Measurements from ENCODE around the gene ARMH3.
"Not testable (repeated sequence)": the region's sequence is repeated elsewhere in the genome, so short reads cannot be mapped to it uniquely, and the experiment has no call there.

ARMH3 gene

DNA sequence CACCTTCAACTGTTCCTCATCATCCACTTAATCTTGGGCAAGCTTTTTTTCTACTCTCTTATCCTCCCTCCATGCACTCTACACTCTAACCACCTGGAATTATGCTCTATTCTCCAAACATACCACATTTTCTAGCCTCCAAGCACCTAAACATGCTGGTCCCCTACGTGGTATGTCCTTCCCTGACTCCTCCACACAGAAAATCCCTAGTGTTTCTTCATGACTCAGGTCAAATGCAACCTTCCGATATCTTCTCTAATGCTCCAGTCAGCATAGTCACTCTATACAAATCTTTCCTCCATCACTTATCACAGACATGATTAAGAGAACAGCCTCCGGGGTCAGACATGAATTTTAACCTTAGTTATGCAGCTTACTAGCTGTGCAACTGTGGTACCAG is 68.8 kb downstream of the ARMH3 start:
- no peak for DNase-seq (ENCODE audit: low read depth in 2 of 2)

DNA sequence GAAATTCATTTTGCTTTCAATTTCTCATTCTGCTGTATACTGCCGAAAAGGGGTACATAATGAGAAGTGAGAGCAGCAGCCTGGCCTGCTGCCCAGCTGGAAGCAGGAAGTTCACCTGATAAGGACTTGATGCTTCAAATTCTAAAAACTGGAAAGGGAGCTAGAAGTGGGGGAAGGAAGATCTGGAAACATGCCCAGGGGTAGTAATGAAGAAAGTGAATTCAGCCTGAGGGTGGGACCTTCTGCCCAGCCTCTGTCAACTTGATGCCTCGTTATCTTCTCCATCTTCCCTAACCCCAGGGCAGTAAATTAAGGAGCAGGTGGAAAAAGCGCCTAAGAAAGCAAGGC is 69.4 kb downstream of the ARMH3 start:
- DNase-seq (ENCODE audit: low read depth in 2 of 2), result no peak

DNA sequence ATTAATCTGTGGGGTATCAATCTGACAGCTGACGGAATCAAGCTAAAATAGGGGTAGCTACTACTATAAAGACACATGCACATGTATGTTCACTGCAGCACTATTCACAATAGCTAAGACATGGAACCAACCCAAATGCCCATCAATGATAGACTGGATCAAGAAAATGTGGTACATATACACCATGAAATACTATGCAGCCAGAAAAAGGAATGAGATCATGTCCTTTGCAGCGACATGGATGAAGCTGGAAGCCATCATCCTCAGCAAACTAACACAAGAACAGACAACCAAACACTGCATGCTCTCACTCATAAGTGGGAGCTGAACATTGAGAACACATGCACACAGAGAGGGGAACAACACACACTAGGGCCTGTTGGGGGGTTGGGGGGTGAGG is 75.3 kb downstream of the ARMH3 start:
- DNase-seq (ENCODE audit: low read depth in 2 of 2), result not testable (repeated sequence)

DNA sequence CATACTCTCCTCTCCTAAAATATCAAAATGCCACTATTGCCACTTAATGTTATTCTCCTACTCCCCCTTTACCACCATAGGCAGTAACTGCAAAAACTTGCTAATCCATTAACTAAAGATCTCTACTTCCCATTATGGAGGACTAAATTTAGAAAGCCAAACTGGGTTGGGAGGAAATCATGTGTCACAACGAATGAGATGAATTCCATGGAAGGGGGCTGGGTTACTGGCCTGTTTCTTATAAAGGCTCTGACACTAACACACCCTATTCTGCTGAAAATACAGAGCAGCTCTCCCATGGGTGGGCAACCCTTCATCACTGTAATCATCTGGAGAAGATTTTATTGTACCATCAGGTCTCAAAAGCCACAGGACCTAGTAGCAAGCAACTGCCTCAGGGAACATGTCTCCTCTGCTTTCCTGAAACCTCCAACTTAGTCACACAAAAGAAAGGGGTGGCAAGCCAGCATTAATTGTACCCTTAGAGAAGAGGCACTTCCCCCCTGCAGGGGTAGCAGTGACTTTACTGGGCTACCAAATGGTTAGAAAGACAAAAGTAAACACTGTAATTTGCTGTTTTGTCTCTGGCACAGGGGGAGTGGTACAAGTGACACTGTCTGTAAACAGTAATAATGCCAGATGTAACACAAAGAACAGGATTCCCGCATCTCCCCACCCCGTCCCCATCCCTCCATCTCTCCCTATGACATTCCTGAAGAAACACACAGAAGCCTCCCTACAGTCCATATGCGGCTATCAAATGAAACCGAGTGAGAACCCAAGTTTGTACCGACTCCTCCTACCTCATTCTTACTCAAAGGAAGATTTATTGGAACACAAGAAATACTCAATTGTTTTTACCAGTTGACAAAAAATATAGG is 81.6 kb downstream of the ARMH3 start:
- no peak for DNase-seq (ENCODE audit: low read depth in 2 of 2)

DNA sequence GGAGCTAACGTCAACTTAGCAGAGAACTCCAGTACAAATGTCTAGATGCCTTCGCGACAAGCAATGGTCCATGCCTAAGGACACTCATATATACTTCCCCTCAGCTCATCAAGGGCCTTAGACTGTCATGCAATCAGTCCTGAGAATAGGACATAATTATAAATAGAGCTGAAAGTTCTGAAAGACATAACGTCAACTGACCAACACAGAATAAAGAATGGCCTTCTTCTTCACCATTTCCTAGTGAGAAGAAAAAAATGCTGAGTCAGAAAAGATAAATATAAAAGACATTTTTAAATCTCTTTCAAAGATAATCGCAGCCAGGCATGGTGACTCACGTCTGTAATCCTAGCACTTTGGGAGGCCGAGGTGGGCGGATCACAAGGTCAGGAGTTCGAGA is 83.2 kb downstream of the ARMH3 start:
- DNase-seq (ENCODE audit: low read depth in 2 of 2), result no peak

DNA sequence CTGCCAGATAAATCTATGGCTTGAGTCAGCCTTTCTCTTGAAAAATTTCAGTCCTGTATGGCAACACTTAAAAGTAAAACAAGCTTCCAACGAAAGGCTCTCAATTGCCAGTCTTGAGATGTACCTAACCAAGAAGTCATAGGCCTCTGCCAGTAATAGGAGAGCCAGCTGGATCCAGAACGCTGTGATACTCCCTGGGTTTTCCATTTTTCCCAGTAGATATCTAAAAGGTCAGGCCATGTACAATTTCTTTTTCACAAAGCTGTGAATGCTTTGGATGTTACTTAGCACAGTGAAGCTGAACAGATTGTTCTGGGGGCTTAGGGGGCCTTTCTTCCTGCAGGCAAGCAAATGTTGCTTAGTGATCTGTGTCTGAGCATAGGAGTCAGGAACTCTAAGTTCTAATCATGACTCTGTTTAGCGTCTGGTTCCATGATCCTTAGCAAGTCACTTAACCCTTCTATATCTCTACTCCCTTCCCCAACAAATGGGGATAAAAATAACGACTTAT is 86.5 kb downstream of the ARMH3 start:
- no peak for DNase-seq (ENCODE audit: low read depth in 2 of 2)

DNA sequence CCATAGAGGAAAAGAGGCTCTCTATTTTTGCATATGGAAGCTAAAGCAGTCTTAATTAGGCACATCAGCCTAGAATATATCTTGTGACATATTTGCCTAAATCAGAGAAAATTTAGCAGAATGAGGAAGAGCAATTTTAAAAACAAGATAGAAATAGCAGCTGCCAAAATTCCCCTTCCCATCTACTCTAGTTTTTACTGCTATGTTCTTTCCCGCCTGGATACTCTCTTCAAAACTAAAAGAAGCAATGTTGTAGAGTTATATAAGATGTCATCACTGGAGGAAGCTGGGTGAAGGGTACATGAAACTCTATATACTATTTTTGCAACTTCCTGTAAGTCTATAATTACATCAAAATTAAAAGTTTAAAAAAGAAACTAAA is 87.0 kb downstream of the ARMH3 start:
- no peak for DNase-seq (ENCODE audit: low read depth in 2 of 2)

DNA sequence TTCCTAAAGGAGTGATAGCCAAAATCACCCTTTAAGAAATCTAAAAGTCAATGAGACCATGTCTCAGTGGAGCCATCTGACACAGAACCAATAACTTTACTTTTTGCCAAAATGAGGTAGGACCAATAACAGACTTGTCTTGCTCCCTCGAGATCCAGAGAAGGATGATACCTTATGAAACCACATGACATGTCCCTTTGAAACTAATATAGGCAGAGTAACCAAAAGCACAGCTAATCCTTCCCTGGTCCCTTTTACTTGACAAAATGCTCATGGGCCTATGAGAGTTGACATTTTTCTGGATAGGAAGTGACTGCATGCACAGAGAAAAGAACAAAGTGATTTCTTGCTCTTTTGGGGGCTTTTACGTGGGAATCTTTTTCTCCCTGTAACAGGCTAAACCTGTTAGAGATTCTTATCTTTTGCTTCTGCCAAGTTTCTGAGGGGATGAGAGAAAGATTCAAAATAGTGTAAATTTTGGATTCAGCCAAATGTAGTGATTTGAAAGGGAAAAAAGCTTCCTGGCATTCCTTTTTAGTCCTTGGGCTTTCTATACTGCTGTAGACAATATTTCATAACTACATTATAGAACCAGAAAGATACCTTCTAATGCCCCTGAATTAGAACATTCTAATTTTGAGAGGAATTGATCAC is 87.6 kb downstream of the ARMH3 start:
- DNase-seq (ENCODE audit: low read depth in 2 of 2), result no peak

DNA sequence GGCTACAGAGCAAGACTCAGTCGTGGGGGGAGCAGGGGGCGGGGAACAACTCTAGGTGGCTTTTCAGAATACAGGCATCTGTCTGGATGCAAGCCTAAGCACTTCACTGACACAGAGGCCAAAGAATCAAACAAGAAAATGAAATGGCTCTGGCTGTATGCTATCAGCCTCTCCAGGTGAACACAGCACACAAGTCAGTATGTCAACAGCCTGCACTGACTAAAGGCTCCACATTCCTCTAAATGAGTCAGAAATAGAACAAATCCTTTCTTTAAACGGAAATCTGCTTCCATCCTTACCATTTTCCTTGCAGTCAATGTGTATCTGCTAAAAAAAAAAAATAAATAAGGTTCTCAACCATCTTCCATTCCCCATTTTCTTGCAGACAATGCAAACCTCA is 88.3 kb downstream of the ARMH3 start:
- DNase-seq (ENCODE audit: low read depth in 2 of 2), result no peak

DNA sequence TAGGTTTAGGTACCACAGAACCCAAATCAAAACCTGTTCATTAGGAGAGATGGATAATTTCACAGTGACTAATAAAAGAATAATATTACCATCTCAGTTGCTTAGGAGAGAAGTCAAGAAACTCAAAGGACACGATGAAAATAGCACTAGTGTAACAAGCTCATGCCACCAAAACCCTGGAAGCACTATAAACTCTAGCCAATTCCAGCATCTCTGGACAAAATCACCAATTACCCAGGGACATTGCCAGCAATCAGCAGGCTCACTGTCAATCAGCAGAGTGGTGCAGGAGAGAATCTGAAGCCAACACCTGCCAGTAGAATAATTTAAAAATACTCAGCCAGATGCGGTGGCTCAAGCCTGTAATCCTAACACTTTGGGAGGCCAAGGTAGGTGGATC is 88.9 kb downstream of the ARMH3 start:
- no peak for DNase-seq (ENCODE audit: low read depth in 2 of 2)

DNA sequence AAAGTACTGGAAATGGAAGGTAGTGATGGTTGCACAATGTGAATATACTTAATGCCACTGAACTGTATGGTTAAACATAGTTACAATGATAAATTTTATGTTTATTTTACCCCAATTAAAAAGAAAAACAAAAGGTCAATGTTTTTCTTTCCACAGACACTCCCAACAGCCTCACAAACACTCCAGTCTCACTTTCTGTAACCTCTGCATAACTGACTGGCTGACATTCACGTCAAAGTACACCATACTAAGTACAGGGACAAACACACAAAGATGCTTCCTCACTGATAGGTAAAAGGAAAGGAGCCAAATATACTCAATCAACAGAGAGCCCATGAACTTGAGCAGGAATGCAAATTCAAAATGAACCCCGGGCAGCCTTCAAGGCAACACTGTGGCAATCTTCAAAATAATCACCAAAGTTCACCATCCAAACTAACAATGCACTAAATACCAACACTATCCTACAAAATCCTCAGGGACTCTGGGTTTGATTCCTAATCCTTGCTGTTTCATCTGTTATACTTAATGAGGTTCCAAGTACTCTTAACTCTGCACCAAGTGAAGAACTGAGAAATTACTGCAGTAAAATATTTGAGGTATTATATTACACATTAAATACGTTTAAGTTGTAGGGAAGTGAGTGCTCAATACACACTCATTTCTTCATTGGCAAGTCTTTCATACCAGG is 90.8 kb downstream of the ARMH3 start:
- DNase-seq (ENCODE audit: low read depth in 2 of 2), result no peak

DNA sequence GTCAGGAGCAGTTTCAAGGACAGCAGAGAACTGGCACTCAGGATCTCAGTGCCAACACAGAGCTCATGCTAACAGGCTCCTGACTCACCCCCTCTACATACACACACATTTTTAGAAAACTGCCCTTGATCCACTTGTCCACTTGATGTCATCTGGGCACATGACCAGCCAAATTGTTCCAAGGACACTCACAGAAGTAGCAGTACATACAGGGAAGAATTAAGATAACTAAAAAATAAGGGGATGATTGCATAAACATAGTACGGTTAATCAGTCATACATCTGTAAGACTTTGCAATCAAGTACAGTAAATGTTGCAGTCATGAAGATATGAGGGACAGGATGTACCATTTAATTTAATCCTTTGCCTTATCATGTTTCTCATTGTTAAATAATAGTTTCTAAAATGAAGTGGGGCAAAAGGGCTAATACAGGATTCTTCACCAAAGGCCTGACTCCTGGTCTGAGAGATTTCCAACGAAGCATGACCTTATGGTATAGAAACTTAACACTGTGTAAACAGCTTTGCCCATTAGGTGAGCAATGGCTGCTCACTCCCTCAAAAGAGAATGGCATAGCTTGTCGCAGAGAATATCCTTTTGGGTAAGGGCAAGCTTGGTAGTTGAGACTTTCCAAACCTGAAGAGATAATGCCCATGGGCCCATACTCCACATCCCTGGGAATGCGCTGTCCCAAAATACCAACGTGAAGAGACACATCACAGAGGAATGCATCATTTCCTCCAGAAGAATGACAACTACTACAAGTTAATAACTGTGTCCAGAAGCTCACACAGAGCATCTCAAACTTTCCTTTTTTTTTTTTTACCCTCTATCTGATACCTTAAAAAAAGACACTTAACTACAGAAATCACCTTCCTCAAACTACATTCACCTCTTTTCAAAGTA is 94.1 kb downstream of the ARMH3 start:
- no peak for DNase-seq (ENCODE audit: low read depth in 2 of 2)

DNA sequence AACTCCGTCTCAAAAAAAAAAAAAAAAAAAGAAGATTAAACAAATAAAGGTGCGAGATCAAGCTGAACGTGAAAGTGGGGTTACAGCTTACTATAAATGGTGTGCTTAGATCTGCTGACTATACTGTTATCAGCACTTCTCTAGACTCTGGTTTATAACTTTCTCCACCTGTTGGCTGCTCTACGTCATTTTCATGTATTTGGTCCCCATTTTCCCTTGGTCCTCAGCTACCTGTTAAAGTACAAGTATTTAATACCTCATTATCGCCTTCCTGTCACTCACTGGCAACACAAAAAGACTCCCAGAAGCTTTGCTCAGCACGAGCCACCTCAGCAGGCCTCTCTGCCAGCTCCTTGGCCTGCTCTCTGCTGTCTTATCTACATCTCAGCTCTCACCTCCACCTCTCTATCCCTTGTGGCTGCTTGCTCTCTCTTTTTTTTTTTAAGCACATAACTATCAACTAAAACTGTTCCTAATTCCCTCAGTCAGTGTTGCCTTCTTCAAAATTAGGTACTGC is 95.0 kb downstream of the ARMH3 start:
- DNase-seq (ENCODE audit: low read depth in 2 of 2), result no peak

DNA sequence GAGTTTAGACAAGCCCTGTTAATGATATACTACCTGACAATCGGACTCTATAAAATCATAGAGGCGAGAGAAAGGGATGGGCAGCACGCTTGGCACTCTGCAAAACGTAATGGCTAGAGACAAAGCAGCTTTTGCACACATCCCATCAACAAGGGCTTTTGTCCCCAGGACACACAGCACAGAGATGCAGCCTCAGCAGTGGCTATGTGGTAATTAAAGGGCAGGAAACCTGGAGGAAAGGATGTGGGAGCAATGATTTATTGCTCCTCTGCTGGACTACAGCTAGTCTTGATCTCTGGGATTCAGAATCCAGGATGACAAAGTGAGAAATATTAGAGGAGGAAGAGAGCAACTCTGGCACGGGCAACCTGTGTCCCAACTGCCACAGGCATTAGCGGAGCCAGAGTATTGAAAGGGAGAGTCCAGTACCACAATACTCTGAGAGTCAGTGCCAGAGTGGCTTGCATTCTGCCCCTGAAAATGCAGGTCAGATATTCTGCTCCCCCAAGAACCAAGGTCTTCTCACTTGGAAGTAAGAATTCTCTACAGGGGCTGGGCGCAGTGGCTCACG is 96.5 kb downstream of the ARMH3 start:
- DNase-seq (ENCODE audit: low read depth in 2 of 2), result no peak

DNA sequence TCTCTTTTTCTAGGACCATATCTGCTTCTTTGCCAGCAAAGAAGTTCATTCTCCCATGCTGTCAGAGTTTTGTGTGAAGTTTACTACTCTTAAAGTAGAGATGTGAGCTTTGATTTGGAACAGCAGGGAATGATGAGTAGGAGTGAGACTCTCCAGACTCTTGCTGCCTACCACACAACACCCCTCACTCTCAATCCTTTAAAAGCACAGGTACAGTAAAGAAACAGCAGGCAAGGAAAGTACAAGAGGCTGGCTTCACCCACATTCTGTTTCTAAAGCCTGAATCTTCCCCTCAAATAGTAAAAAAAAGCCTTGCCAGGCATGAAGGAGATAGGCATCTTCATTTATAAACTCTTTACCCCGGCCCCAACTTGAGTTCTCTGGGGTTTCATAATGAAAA is 97.3 kb downstream of the ARMH3 start:
- no peak for DNase-seq (ENCODE audit: low read depth in 2 of 2)

DNA sequence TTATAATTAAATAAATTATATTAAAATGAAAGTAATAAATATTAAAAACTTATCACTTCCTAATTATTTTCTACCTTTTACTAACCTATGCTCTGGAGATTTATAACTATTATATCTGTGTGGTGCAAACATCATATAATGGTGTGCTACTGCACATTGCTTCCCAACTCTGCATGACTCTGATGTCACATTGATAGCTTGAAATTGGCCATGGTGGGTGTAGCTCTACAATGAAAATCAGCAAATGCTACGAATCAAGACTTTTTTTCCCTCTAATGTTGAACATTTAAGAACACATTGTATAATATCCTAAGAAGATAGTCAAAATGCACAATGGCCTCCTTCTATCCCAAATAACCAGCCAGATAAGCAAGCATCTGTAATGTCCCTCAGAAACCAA is 99.1 kb downstream of the ARMH3 start:
- DNase-seq (ENCODE audit: low read depth in 2 of 2), result no peak

DNA sequence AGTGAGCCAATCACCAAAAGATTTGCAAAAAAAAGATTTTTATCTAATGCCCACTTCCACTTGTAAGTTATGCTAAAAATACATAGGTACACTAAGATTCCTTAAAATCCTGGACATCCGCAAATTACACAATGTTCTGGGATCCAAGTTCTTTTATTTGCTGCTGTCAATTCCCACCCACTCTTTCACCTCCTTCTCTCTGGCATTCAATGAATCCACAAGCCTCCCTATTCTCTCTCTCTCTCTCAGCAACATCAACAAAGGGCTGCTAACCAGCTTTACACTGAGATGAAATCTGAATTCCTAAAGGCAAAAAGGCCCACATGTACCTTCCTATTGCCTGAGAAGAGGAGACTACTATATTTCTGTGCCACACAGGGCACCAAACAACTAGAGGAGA is 99.9 kb downstream of the ARMH3 start:
- DNase-seq (ENCODE audit: low read depth in 2 of 2), result no peak

DNA sequence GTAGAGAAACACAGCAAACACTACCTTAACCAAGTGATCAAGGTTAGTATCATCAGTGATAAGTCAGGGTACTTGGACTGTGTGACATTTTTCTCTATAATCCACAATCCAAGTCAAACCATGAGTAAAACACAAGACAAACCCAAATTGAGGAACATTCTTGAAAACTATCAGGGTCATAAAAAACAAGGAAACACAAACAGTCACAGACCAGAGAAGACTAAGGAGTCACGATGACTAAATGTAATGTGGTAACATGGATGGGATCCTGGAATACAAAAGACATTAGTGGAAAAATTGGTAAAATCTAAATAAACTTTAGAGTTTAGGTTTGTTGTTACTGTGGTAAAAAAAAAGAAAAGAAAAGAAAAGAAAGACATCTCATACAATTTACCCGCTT is 103.8 kb downstream of the ARMH3 start:
- DNase-seq (ENCODE audit: low read depth in 2 of 2), result no peak

DNA sequence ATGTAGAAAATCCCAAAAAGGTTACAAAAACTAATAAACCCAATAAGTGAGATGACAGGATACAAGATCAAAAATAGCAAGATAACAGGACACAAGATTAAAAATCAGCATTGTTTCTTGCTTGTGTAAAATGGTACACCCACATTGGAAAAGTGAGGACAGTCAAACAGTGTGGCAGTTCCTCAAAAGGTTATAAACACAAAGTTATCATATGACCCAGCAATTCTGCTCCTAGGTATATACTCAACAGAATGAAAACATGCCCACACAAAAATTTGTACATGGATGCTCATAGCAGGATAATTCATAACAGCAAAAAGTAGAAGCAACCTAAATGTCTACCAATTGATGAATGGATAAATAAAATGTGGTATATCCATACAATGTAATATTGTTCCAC is 105.8 kb downstream of the ARMH3 start:
- no peak for DNase-seq (ENCODE audit: low read depth in 2 of 2)

DNA sequence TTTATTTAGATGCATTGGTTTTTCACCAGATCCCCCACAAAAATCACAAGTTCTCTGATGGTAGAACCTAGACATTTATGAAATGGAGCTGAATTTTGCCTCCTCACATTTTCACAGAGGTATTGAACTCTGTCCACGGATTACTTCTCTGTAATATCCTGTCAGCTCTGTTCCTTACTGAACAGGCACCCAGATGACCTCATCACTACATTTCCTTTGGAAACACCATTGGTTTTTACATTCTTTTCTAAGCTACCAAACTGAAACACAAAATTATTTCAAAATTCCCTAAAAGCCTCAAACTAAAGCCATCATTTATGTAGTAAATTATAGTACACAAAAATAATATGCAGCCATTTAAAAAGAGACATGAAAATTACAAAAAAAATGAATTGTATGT is 114.1 kb downstream of the ARMH3 start:
- DNase-seq (ENCODE audit: low read depth in 2 of 2), result no peak

DNA sequence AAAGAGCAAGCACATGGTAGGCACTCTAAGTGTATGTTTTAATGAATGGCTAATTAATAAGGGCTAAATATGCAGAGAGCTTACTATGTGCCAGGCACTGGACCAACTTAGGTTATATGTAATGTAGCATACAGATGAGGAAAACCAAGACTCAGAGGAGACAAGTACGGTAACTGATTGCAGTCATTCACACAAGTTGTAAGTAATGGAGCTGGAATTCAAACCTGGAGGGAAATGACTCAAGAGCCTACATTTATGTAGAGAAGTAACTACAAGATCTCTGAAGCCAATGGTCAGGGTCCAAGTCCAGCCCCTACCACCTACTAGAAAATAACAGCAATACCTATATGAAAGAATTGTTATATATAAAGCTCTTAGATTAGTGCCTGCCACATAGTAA is 115.1 kb downstream of the ARMH3 start:
- DNase-seq (ENCODE audit: low read depth in 2 of 2), result no peak

Data from stimulated activated CD8-positive, alpha-beta memory T cell treated with anti-CD3 and anti-CD28 coated beads, Interleukin-7, amount 100 ng/mL, for 1 hour (primary cell).